GM12873 (cell line): ENCODE measurements around the gene VAV3.

ENCODE experiments used
- CTCF ChIP-seq: IDR thresholded peaks from 2 replicates; pipeline ENCODE4 v1.5.1; 2012; ENCODE audit warnings: low read depth, mild to moderate bottlenecking, moderate library complexity, low read length, control low read depth; ENCODE audit not compliant: insufficient read depth; ENCODE audit errors: missing control alignments

VAV3 gene

GRCh38 chr1:107739201-107739600 is 225.8 kb downstream of the VAV3 start:
- no peak for TF ChIP-seq CTCF

GRCh38 chr1:107727866-107728265 is 237.1 kb downstream of the VAV3 start:
- TF ChIP-seq CTCF = no peak

- no peak for TF ChIP-seq CTCF
Measured at GRCh38 chr1:107726860-107727259, 238.1 kb downstream of the VAV3 start.

GRCh38 chr1:107724648-107725047 is 240.3 kb downstream of the VAV3 start:
- no peak for TF ChIP-seq CTCF

- no peak for TF ChIP-seq CTCF
Measured at GRCh38 chr1:107710005-107710404, 255.0 kb downstream of the VAV3 start.

- no peak for TF ChIP-seq CTCF
Measured at GRCh38 chr1:107707111-107707510, 257.9 kb downstream of the VAV3 start.

GRCh38 chr1:107706182-107706581 is 258.8 kb downstream of the VAV3 start:
- no peak for TF ChIP-seq CTCF

- TF ChIP-seq CTCF = no peak
Measured at GRCh38 chr1:107704911-107705310, 260.1 kb downstream of the VAV3 start.
